A549 (cell line): Measurements from ENCODE around the gene JPH2.

Experiments used
- E2F6 ChIP-seq: IDR thresholded peaks from 2 replicates; pipeline ENCODE4 v1.6.1; 2012; ENCODE audit warnings: low read depth, borderline replicate concordance
- EP300 ChIP-seq, 2 experiments: fragments of >200 bp; sonication (Bioruptor Twin); formaldehyde crosslinking; IDR thresholded peaks; 2 replicates in 1 of 2; 3 replicates in 1 of 2; pipeline ENCODE4 v1.6.1; 2016 to 2017
- HES2 ChIP-seq: fragments of >200 bp; sonication (Bioruptor Twin); formaldehyde crosslinking; IDR thresholded peaks from 2 replicates; pipeline ENCODE4 v1.6.1; 2016
- REST ChIP-seq: fragments of 200-600 bp; sonication (generic); IDR thresholded peaks from 2 replicates; pipeline ENCODE4 v1.6.1; 2016; ENCODE audit warnings: antibody characterized with exemption, mild to moderate bottlenecking, moderate library complexity

- TF ChIP-seq EP300 (IDR thresholded peaks at IDR 0.05) = no peak
- TF ChIP-seq HES2 = no peak
- TF ChIP-seq REST = no peak
- TF ChIP-seq E2F6 = no peak
Measured at GRCh38 chr20:44081476-44081875, 105.5 kb downstream of the JPH2 start.
